Upper lobe of right lung (tissue), 1 donor: ENCODE measurements around the gene GOLGA8B. TPM values are rescaled to one million over a fixed set of nuclear protein-coding genes. Genes with fewer than 3 reads are reported as not detected.
"Not testable (repeated sequence)": the region's sequence is repeated elsewhere in the genome, so short reads cannot be mapped to it uniquely, and the experiment has no call there.

Experiments
- ATAC-seq: fragments of 200-7000 bp; cut with Tn5 transposase; one replicate; pipeline ENCODE4 v1.9.1; 2020; ENCODE audit warnings: mild to moderate bottlenecking, moderate library complexity
- DNase-seq: peaks from one replicate; pipeline ENCODE4 v3.0.0-alpha.2; 2020
- H3K27ac ChIP-seq: fragments of 200-600 bp; one replicate; pipeline ENCODE4 v1.8.0; 2022
- H3K27me3 ChIP-seq: fragments of 200-600 bp; one replicate; pipeline ENCODE4 v1.8.0; 2022; ENCODE audit warnings: mild to moderate bottlenecking
- H3K36me3 ChIP-seq: fragments of 200-600 bp; one replicate; pipeline ENCODE4 v1.8.0; 2022
- H3K4me1 ChIP-seq: fragments of 200-600 bp; one replicate; pipeline ENCODE4 v1.8.0; 2022
- H3K4me3 ChIP-seq: fragments of 200-600 bp; one replicate; pipeline ENCODE4 v1.8.0; 2022; ENCODE audit warnings: mild to moderate bottlenecking
- H3K9me3 ChIP-seq: fragments of 200-600 bp; one replicate; pipeline ENCODE4 v1.8.0; 2022
- CTCF ChIP-seq: fragments of 200-600 bp; IDR thresholded peaks from one replicate; pipeline ENCODE4 v1.8.0; 2022; ENCODE audit warnings: antibody characterized with exemption
- intact Hi-C: fragments of 100-400 bp; cut with DNase I; formaldehyde crosslinking; loops from one replicate; pipeline ENCODE4 v1.11.0; 2022
- total RNA-seq: library from RNA; stranded (reverse); fragmentation: NEBNext Ultra II Directional; extraction: Animal tissue kit (Norgen Biotek cat#: 25700); gene quantifications from one replicate; pipeline ENCODE4 v1.2.1, GENCODE V29; 2021
- donor health status: DM: no; HTN: yes; CAD: no; lungs with severe emphysema.

Gene GOLGA8B
- total RNA-seq, 1 donor from 2014 or later: 56.0 TPM

- no peak for TF ChIP-seq CTCF
- Histone ChIP-seq H3K27me3 (no peaks in the 10 kb centered on the region), H3K9me3 (no peaks in the 10 kb centered on the region), H3K36me3 (no peaks in the 10 kb centered on the region), H3K4me3 (no peak overlapping the region), H3K4me1 (no peaks in the 10 kb centered on the region), H3K27ac (no peak overlapping the region)
- no peak for ATAC-seq
- intact Hi-C loops: no loop called here
- DNase-seq: no peak
Observed at GRCh38 chr15:34597316-34597715, 13.9 kb upstream of the GOLGA8B start.

DNA sequence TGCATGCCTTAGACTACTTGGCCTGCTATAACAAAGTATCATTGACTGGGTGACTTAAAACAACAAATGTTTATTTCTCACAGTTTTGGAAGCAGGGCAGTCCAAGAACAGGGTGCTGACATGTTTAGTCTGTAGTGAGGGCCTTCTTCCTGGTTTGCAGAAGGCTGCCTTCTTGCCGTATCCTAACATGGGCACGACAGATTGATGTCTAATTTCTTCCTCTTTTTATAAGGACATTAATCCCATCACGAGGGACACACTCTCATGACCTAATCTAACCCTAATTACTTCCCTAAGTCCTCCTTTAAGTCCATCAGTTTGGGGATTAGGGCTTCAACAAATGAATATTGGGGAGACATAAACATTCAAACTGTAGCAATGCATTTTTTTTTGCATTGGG lies 10.9 kb upstream of the GOLGA8B start:
- Histone ChIP-seq H3K4me3 (no peak overlapping the region), H3K36me3 (no peaks in the 10 kb centered on the region), H3K4me1 (no peaks in the 10 kb centered on the region), H3K27ac (no peak overlapping the region), H3K9me3 (no peaks in the 10 kb centered on the region), H3K27me3 (no peaks in the 10 kb centered on the region)
- no peak for TF ChIP-seq CTCF
- DNase-seq: no peak
- intact Hi-C loops: no loop called here
- peak; percentile 16 for ATAC-seq

DNA sequence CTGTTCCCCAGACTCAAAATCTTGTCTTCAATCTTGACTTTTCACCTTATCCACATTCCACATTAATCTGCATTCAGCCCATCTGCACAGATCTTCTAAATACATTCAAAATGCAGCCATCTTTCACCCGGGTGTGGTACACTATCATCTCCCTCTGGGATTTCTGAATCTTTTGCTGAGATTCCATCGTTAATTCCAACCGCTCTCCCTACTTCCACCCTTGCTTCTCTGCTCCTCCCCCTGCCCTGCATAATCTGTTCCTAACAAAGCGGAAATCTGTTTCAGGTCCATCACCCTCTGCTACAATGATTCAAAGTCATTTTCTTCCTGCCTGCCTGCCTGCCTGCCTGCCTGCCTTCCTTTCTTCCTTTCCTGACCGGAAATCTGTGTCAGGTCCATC lies 7.9 kb upstream of the GOLGA8B start:
- Histone ChIP-seq H3K27me3 (no peaks in the 10 kb centered on the region), H3K9me3 (no peaks in the 10 kb centered on the region), H3K36me3 (no peaks in the 10 kb centered on the region), H3K27ac (no peak overlapping the region), H3K4me1 (no peaks in the 10 kb centered on the region), H3K4me3 (no peak overlapping the region)
- DNase-seq (no peak), ATAC-seq (no peak)
- TF ChIP-seq CTCF: no peak
- intact Hi-C loops: no loop called here

GRCh38 chr15:34588046-34588674 lies 4.7 kb upstream of the GOLGA8B start:
- Histone ChIP-seq H3K4me3 (peak overlapping the region; percentile 31), H3K27ac (no peak overlapping the region), H3K4me1 (peaks cover 6% of the 10 kb centered on the region), H3K9me3 (no peaks in the 10 kb centered on the region), H3K27me3 (no peaks in the 10 kb centered on the region), H3K36me3 (no peaks in the 10 kb centered on the region)
- DNase-seq (no peak), ATAC-seq (peak; percentile 74)
- peak; percentile 81 for TF ChIP-seq CTCF
- intact Hi-C loops: no loop called here

- H3K9me3 ChIP-seq, ATAC-seq, intact Hi-C loops, DNase-seq, H3K4me3 ChIP-seq, H3K27ac ChIP-seq, H3K36me3 ChIP-seq, H3K27me3 ChIP-seq: not testable (repeated sequence)
- H3K4me1 ChIP-seq: peaks cover 15% of the 10 kb centered on the region
Observed at GRCh38 chr15:34585966-34586365, 2.5 kb upstream of the GOLGA8B start.

- Histone ChIP-seq H3K27me3 (no peaks in the 10 kb centered on the region), H3K4me3 (no peak overlapping the region), H3K4me1 (peaks cover 15% of the 10 kb centered on the region), H3K9me3 (no peaks in the 10 kb centered on the region), H3K36me3 (no peaks in the 10 kb centered on the region), H3K27ac (no peak overlapping the region)
- no peak for TF ChIP-seq CTCF
- intact Hi-C loops: no loop called here
- no peak for ATAC-seq
- no peak for DNase-seq
Observed at GRCh38 chr15:34584996-34585395, 1.5 kb upstream of the GOLGA8B start.
